Measurements from ENCODE around the gene MTFR1L. TPM values are rescaled to one million over a fixed set of nuclear protein-coding genes. Genes with fewer than 3 reads are reported as not detected.

MTFR1L gene
- total RNA-seq, 1 experiment from 2014 or later: 28.9 TPM

- peaks cover 9% of the 10 kb centered on the region for H3K4me1 Mint-ChIP-seq
- CTCF ChIA-PET: interaction anchor here (0.6 to 1.5 kb wide), 4 partner anchors 11 to 537 kb away, joined by 3 to 4 read pairs (median 4); no protein-coding TSS in a partner anchor
- no peak overlapping the region; the same call in 1 of the 2 replicates for H3K27ac Mint-ChIP-seq
- no peak overlapping the region for H3K4me3 Mint-ChIP-seq
- TF ChIP-seq E2F4 (CRISPR knock-in tag; IDR thresholded peaks at IDR 0.05; ENCODE audit: borderline replicate concordance, low read depth) (no peak), ELF4 (CRISPR knock-in tag; IDR thresholded peaks at IDR 0.05; ENCODE audit: low read depth) (no peak), SP1 (CRISPR knock-in tag; conservative IDR thresholded peaks at IDR 0.05) (no peak), ZNF281 (CRISPR knock-in tag; IDR thresholded peaks at IDR 0.05) (no peak), ZBTB21 (CRISPR knock-in tag; IDR thresholded peaks at IDR 0.05; ENCODE audit: borderline replicate concordance) (no peak), ARID4B (CRISPR knock-in tag; IDR thresholded peaks at IDR 0.05; ENCODE audit: borderline replicate concordance) (no peak)
- no peaks in the 10 kb centered on the region; the same call in 1 of the 2 replicates for H3K27me3 Mint-ChIP-seq (ENCODE audit: low read depth)
- H3K9me3 Mint-ChIP-seq: no peaks in the 10 kb centered on the region
- no peak for DNase-seq (ENCODE audit: low spot score)
- no peak for ATAC-seq
- POLR2A ChIA-PET: no interaction called here
- H3K36me3 Mint-ChIP-seq: no peaks in the 10 kb centered on the region
Measured at GRCh38 chr1:25792115-25792514, 27.6 kb upstream of the MTFR1L start.

GRCh38 chr1:25793585-25794170 is 26.1 kb upstream of the MTFR1L start:
- no peak overlapping the region for H3K4me3 Mint-ChIP-seq
- no peaks in the 10 kb centered on the region for H3K36me3 Mint-ChIP-seq
- ChIA-PET POLR2A (no interaction called here), CTCF (interaction anchor here (0.6 to 1.3 kb wide), 6 partner anchors 66 to 593 kb away, joined by 3 to 6 read pairs (median 3); no protein-coding TSS in a partner anchor)
- ATAC-seq (no peak), DNase-seq (ENCODE audit: low spot score) (no peak)
- no peaks in the 10 kb centered on the region for H3K9me3 Mint-ChIP-seq
- no peak for TF ChIP-seq SP1 (CRISPR knock-in tag; conservative IDR thresholded peaks at IDR 0.05)
- no peak for TF ChIP-seq ATF2 (CRISPR knock-in tag; IDR thresholded peaks at IDR 0.05; ENCODE audit: borderline replicate concordance, low read depth)
- TF ChIP-seq NFE2L1 (CRISPR knock-in tag; IDR thresholded peaks at IDR 0.05): no peak
- no peak for TF ChIP-seq MAX (CRISPR knock-in tag; IDR thresholded peaks at IDR 0.05)
- no peak for TF ChIP-seq EMX1 (CRISPR knock-in tag; IDR thresholded peaks at IDR 0.05)
- TF ChIP-seq USF1 (CRISPR knock-in tag; IDR thresholded peaks at IDR 0.05): no peak
- TF ChIP-seq ZNF532 (CRISPR knock-in tag; IDR thresholded peaks at IDR 0.05; ENCODE audit: borderline replicate concordance): no peak
- no peak for TF ChIP-seq GRHL2 (CRISPR knock-in tag; IDR thresholded peaks at IDR 0.05; ENCODE audit: insufficient replicate concordance, severe bottlenecking)
- TF ChIP-seq ELF4 (CRISPR knock-in tag; IDR thresholded peaks at IDR 0.05; ENCODE audit: low read depth): no peak
- H3K27ac Mint-ChIP-seq: no peak overlapping the region
- peaks cover 3% of the 10 kb centered on the region for H3K27me3 Mint-ChIP-seq (ENCODE audit: low read depth)
- H3K4me1 Mint-ChIP-seq: peaks cover 18% of the 10 kb centered on the region
